ENCODE measurements around the gene LRRC2.
"Not testable (repeated sequence)": the region's sequence is repeated elsewhere in the genome, so short reads cannot be mapped to it uniquely, and the experiment has no call there.

Gene LRRC2

DNA sequence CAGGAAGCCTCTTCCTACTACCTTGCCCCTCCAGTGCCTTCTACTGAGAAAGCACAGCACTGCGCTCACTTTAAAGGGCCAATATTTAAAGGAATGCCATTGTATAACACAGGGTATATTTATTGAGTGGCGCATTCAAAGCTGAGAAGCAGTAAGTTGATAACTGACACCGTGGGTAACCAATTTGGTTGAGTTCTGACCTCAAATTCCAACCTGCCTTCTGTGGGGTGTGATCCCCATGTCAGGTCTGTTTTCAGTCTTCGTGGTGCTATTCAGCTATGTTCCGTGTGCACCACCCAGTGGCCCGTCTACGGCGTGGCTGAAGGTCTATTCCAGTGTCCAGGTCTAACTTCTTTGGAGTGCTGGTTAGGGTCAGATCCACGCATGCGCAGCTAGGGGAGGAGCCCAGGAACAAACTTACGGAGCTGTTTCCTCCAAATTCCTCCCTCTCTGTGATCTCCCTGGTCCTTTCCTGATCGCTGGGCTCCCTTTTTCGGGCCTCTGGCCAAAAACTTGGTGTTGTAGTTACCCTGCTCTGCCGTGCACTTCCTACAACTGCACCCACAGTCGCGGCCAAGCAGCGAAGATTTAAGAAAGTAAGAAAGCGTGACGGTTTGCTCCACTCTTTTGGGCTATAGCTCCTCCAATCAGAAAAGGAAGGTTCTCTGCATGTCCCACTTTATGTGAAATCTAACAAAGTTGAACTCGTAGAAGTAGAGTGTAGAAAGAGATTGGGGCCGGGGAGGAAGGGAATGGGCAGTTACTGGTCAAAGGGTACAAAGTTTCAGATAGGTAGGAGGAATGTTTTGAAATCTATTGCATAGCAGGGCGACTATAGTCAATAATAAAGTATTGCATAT, 7.7 kb downstream of the LRRC2 start:
- Histone ChIP-seq H3K4me3 (peak overlapping the region; percentile 30), H3K36me3 (replicated peaks) (no peaks in the 10 kb centered on the region), H3K9me3 (no peaks in the 10 kb centered on the region), H3K27me3 (ENCODE audit: low read depth) (no peaks in the 10 kb centered on the region), H3K4me1 (peaks cover 41% of the 10 kb centered on the region)
- peak; percentile 94 to 95 for DNase-seq (ENCODE audit: low spot score in 2 of 2)
- in situ Hi-C loops (cut with MboI; ENCODE audit: low sequenced_read_pairs) = no loop called here

- DNase-seq (ENCODE audit: low spot score in 2 of 2) = no peak
- H3K36me3 ChIP-seq (replicated peaks) = no peaks in the 10 kb centered on the region
- peaks cover 38% of the 10 kb centered on the region for H3K4me1 ChIP-seq
- in situ Hi-C loops (cut with MboI; ENCODE audit: low sequenced_read_pairs) = no loop called here
- no peaks in the 10 kb centered on the region for H3K27me3 ChIP-seq (ENCODE audit: low read depth)
- H3K9me3 ChIP-seq = no peaks in the 10 kb centered on the region
- no peak overlapping the region for H3K4me3 ChIP-seq
Measured at GRCh38 chr3:46557814-46558183, 8.3 kb downstream of the LRRC2 start.

DNA sequence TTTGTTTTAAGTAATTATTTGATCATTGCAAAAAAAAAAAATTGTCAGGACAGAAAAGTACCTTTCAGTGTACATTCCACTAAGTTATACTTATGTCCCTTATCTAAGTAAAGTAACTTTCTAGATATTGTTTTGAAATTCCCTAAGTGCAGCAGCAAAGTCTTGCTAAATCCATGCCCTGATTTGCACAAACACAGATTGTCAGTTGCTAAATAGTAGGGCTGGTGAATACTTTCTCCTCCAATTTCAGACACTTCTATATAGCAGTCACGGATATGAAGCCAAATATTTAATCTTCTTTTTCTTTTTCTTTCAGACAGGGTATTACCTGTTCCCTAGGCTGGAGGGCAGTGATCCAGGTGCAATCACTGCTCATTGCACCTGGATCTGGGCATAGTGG, 12.9 kb downstream of the LRRC2 start:
- H3K4me1 ChIP-seq = peaks cover 3% of the 10 kb centered on the region
- no peaks in the 10 kb centered on the region; the same call in 1 of the 2 replicates for H3K9me3 ChIP-seq
- in situ Hi-C loops (cut with MboI; ENCODE audit: low sequenced_read_pairs) = no loop called here
- no peaks in the 10 kb centered on the region for H3K36me3 ChIP-seq (replicated peaks)
- no peaks in the 10 kb centered on the region for H3K27me3 ChIP-seq (ENCODE audit: low read depth)
- no peak overlapping the region for H3K4me3 ChIP-seq
- DNase-seq (ENCODE audit: low spot score in 2 of 2) = no peak

DNA sequence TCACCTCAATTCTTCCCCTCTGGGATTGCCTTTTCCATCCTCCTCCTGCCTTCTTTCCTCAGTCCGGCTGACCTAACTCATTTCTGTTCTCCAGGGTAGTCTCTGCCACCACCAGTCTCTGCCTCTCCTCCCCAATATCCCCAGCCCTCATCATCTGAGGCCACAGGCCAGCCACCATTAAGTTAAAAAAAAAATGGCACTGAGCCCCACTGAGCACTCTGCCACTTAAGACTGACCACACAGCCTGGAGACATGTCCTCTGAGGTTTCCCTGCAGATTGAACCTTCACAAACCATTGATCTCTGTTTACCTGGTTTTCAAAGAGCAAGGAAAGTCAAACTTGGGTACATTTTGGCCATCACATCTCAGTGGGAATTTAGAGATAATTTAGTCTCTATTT, 13.6 kb downstream of the LRRC2 start:
- Histone ChIP-seq H3K4me1 (no peaks in the 10 kb centered on the region), H3K4me3 (no peak overlapping the region), H3K27me3 (ENCODE audit: low read depth) (no peaks in the 10 kb centered on the region), H3K36me3 (replicated peaks) (no peaks in the 10 kb centered on the region), H3K9me3 (no peaks in the 10 kb centered on the region; the same call in 1 of the 2 replicates)
- DNase-seq (ENCODE audit: low spot score in 2 of 2) = no peak
- in situ Hi-C loops (cut with MboI; ENCODE audit: low sequenced_read_pairs) = no loop called here

- no peaks in the 10 kb centered on the region for H3K36me3 ChIP-seq (replicated peaks)
- H3K9me3 ChIP-seq = no peaks in the 10 kb centered on the region; the same call in 1 of the 2 replicates
- no peaks in the 10 kb centered on the region for H3K4me1 ChIP-seq
- in situ Hi-C loops (cut with MboI; ENCODE audit: low sequenced_read_pairs) = no loop called here
- no peak for DNase-seq (ENCODE audit: low spot score in 2 of 2)
- no peaks in the 10 kb centered on the region for H3K27me3 ChIP-seq (ENCODE audit: low read depth)
- H3K4me3 ChIP-seq = no peak overlapping the region
Measured at GRCh38 chr3:46551615-46552014, 14.5 kb downstream of the LRRC2 start.

DNA sequence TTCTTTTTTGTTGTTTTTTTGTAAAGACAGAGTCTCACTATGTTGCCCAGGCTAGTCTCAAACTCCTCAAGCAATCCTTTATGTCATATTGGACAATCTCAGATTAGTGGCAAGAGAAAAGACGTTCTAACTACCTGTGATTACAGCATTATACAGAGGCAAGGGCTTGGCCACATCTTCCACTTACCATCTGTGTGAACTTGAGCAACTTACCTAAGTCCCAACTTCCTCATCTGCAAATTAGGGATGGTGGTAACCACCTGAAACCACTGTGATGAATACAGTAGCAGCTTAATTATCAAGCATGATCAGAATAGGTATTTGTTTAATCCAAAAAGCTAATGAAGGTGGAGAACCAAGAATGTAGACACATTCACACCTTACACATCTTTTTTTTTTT, 16.1 kb downstream of the LRRC2 start:
- Histone ChIP-seq H3K4me1 (no peaks in the 10 kb centered on the region), H3K9me3 (no peaks in the 10 kb centered on the region; the same call in 1 of the 2 replicates)
- in situ Hi-C loops (cut with MboI; ENCODE audit: low sequenced_read_pairs) = no loop called here

GRCh38 chr3:46549408-46549904, 16.6 kb downstream of the LRRC2 start:
- in situ Hi-C loops (cut with MboI; ENCODE audit: low sequenced_read_pairs) = no loop called here
- Histone ChIP-seq H3K36me3 (replicated peaks) (no peaks in the 10 kb centered on the region), H3K27me3 (ENCODE audit: low read depth) (no peaks in the 10 kb centered on the region), H3K4me3 (no peak overlapping the region), H3K9me3 (no peaks in the 10 kb centered on the region; the same call in 1 of the 2 replicates), H3K4me1 (no peaks in the 10 kb centered on the region)
- DNase-seq (ENCODE audit: low spot score in 2 of 2) = no peak

More for the DNA sequence above, 16.1 kb downstream of the LRRC2 start:
- Histone ChIP-seq H3K4me3 (no peak overlapping the region), H3K27me3 (ENCODE audit: low read depth) (no peaks in the 10 kb centered on the region), H3K36me3 (replicated peaks) (no peaks in the 10 kb centered on the region)
- DNase-seq (ENCODE audit: low spot score in 2 of 2) = no peak

GRCh38 chr3:46548611-46549010, 17.5 kb downstream of the LRRC2 start:
- not testable (repeated sequence) for H3K4me1 ChIP-seq

DNA sequence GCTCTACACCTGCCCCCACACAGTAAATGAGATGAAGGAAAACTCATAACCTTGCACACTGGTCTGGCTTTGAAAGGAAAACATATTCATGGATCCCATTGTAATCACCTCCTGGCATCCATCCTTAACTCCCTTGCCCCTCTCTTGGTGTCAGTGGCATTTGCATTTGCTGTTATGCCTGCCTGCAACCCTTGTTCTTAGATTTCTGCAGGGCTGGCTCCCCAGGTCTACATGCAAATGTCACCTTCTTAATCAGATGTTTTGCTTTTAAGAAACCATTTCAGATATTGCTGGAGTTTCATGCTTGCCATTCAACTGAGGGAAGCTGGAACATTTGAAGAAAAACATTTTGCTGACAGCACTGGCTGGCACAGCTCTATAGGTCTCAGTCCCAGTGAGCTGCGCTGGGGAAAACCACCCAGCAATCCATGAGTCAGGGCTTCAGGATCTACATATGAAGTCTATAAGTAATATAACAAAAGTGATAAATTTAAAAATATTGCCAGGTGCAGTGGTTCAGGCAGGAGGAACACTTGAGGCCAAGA, 19.1 kb downstream of the LRRC2 start:
- DNase-seq (ENCODE audit: low spot score in 2 of 2) = no peak
- no peaks in the 10 kb centered on the region for H3K27me3 ChIP-seq (ENCODE audit: low read depth)
- H3K4me3 ChIP-seq = no peak overlapping the region
- no peaks in the 10 kb centered on the region; the same call in 1 of the 2 replicates for H3K9me3 ChIP-seq
- in situ Hi-C loops (cut with MboI; ENCODE audit: low sequenced_read_pairs) = no loop called here
- H3K4me1 ChIP-seq = no peaks in the 10 kb centered on the region; the same call in 1 of the 2 replicates
- no peaks in the 10 kb centered on the region for H3K36me3 ChIP-seq (replicated peaks)

More at GRCh38 chr3:46548611-46549010, 17.5 kb downstream of the LRRC2 start:
- H3K27me3 ChIP-seq (ENCODE audit: low read depth); in situ Hi-C loops (cut with MboI; ENCODE audit: low sequenced_read_pairs); H3K4me3 ChIP-seq; DNase-seq (ENCODE audit: low spot score in 2 of 2); H3K36me3 ChIP-seq (replicated peaks); H3K9me3 ChIP-seq: not testable (repeated sequence)

DNA sequence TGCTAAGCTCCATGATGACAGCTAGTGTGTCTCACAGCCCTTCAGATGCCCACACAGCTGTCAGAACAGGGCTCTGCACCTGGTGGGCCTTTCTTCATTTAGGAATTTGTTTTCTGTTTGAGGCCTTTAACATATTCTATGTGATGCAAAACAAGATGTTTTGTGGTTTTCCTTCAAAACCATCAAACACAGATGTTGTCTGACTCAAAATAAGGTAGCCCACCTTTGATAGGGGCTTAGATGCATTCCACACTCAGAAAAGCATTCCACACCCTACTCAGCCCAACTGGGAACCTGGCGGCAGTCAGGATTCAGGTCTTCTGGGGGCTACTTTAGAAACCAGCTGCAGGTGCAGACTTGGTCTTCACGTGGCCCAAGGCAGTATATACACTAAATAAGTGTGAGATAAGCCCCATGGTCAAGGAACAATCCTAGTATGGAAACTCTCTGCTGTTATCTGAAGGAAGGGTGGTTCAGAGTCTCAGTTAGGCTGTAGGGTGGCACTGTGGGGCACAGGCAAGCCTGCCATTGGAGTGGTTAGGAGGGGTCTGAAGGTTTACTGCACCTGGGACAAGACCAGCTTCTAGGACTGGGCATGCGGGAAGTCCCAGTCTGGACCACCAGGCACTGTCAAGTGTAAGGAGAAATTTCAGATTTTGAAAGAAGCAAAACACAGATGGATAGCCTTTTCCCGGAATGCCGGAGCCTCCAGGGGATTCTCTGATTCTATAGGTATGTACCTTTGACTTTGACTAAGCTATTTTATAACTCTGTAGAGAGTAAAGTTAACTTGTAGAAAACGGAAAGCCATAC, 20.1 kb downstream of the LRRC2 start:
- Histone ChIP-seq H3K4me3 (no peak overlapping the region), H3K9me3 (no peaks in the 10 kb centered on the region), H3K4me1 (no peaks in the 10 kb centered on the region; the same call in 1 of the 2 replicates), H3K27me3 (ENCODE audit: low read depth) (no peaks in the 10 kb centered on the region), H3K36me3 (replicated peaks) (no peaks in the 10 kb centered on the region)
- no peak for DNase-seq (ENCODE audit: low spot score in 2 of 2)
- in situ Hi-C loops (cut with MboI; ENCODE audit: low sequenced_read_pairs) = no loop called here

DNA sequence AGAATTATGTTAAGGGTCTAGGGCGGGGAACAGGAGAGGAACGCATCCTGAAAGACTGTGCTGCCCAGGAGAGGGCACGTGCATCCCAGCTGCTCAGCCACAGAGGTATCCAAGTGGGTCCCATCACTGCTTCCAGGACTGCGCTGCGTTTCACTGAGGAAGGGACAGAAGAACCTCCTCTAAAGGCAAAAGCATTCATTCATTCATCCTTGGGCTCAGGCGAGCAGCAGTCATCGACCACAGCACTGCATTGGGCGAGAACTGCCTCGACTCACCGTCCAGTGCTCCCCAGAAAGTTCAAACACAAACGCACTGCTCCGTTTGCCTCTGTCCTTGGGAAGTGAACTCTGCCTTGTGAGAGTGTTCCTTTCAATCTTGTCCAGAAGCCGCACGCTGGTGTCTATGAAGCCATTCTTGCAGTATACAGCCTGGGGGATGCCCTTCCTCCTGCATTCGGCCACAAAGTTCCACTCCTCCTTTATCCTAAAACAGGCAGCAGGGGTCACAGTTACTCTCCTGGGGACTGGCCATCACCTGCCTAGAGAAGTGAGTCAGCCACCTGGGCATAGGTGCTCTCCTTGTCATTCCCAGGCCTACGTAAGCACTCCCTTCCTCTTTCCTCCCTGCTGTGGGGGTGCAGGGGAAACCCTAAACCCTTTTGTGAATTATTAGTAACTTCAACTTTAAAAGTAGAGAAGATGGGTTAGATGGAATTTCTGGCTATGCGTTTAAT, 21.2 kb downstream of the LRRC2 start:
- no peak for DNase-seq (ENCODE audit: low spot score in 2 of 2)
- Histone ChIP-seq H3K36me3 (replicated peaks) (no peaks in the 10 kb centered on the region), H3K27me3 (ENCODE audit: low read depth) (no peaks in the 10 kb centered on the region), H3K4me3 (no peak overlapping the region), H3K9me3 (no peaks in the 10 kb centered on the region), H3K4me1 (no peaks in the 10 kb centered on the region; the same call in 1 of the 2 replicates)
- in situ Hi-C loops (cut with MboI; ENCODE audit: low sequenced_read_pairs) = no loop called here

DNA sequence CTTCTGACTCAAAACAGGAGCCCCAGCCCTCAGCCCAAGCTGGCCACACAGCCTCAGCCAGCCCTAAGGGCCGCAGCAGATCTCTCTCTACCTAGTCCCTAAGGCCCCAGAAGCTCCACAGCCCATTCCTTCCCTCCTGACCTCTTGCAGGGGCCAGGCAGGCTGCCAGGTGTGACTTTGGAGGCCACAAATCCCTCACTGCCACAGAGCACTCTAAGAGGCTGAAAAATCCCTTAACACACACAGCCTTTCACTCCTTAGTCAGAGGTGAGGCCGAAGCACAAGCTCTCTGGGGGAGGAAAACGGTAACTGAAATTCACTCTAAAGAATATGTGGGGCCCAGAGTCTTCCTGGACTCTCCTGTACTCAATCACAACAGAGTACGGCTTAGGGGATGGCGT, 23.3 kb downstream of the LRRC2 start:
- H3K36me3 ChIP-seq (replicated peaks) = no peaks in the 10 kb centered on the region
- no peaks in the 10 kb centered on the region for H3K27me3 ChIP-seq (ENCODE audit: low read depth)
- H3K4me3 ChIP-seq = no peak overlapping the region
- H3K4me1 ChIP-seq = no peaks in the 10 kb centered on the region; the same call in 1 of the 2 replicates
- no peaks in the 10 kb centered on the region for H3K9me3 ChIP-seq
- in situ Hi-C loops (cut with MboI; ENCODE audit: low sequenced_read_pairs) = no loop called here
- DNase-seq (ENCODE audit: low spot score in 2 of 2) = no peak

DNA sequence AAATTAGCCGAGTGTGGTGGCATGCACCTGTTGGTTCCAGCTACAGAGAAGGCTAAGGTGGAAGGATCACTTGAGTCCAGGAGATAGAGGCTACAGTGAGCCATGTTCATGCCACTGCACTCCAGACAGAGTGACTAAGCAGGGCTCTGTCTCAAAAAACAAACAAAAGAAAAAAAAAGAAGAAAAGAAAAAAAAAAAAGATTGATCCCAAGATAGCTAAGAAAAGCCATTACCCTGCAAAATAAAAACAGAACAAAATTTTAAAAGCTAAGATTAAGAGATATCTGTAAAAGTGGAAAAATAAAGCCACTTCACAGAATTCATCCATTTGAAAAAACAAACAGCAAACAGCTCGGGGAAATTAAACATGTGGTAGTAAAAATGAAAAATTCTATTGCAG, 23.8 kb downstream of the LRRC2 start:
- no peak for DNase-seq (ENCODE audit: low spot score in 2 of 2)
- no peaks in the 10 kb centered on the region for H3K36me3 ChIP-seq (replicated peaks)
- in situ Hi-C loops (cut with MboI; ENCODE audit: low sequenced_read_pairs) = no loop called here
- no peaks in the 10 kb centered on the region for H3K9me3 ChIP-seq
- H3K4me3 ChIP-seq = no peak overlapping the region
- H3K27me3 ChIP-seq (ENCODE audit: low read depth) = no peaks in the 10 kb centered on the region
- peaks cover 4% of the 10 kb centered on the region for H3K4me1 ChIP-seq
